Mononuclear cell (primary cell): ENCODE results near the gene LRP2. TPM values are rescaled to one million over a fixed set of nuclear protein-coding genes. Genes with fewer than 3 reads are reported as not detected.

Source experiments
- H3K27me3 ChIP-seq: 2 replicates; pipeline ENCODE4 v1.6.0; 2011; ENCODE audit warnings: low read length, control low read depth; ENCODE audit not compliant: insufficient read depth
- H3K4me1 ChIP-seq: 2 replicates; pipeline ENCODE4 v1.5.1; 2011; ENCODE audit warnings: mild to moderate bottlenecking, low read length, control low read depth; ENCODE audit not compliant: insufficient read depth
- H3K4me3 ChIP-seq: 2 replicates; pipeline ENCODE4 v1.5.1; 2011; ENCODE audit warnings: mild to moderate bottlenecking, low read length, moderate library complexity
- H3K9me3 ChIP-seq: 2 replicates; pipeline ENCODE4 v1.5.1; 2011; ENCODE audit warnings: low read depth, mild to moderate bottlenecking, control low read depth, low read length
- total RNA-seq: library from RNA; depleted of rRNA; stranded (reverse); fragments of >200 nt; gene quantifications from one replicate; pipeline ENCODE4 v1.2.3, GENCODE V29; 2012

Gene LRP2
- total RNA-seq, 1 donor, result not detected

DNA sequence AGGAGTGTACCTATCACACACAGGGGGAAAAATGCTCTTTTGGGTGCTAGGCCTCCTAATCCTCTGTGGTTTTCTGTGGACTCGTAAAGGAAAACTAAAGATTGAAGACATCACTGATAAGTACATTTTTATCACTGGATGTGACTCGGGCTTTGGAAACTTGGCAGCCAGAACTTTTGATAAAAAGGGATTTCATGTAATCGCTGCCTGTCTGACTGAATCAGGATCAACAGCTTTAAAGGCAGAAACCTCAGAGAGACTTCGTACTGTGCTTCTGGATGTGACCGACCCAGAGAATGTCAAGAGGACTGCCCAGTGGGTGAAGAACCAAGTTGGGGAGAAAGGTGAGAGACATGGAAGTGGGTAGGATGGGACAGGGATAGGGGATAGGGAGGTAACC is 280.8 kb downstream of the LRP2 start:
- Histone ChIP-seq H3K27me3 (no peaks in the 10 kb centered on the region), H3K4me1 (peaks cover 54% of the 10 kb centered on the region), H3K9me3 (no peaks in the 10 kb centered on the region), H3K4me3 (no peak overlapping the region)

GRCh38 chr2:169080250-169081069 is 281.9 kb downstream of the LRP2 start:
- no peaks in the 10 kb centered on the region for H3K9me3 ChIP-seq
- no peak overlapping the region for H3K4me3 ChIP-seq
- H3K4me1 ChIP-seq, result peaks cover 54% of the 10 kb centered on the region
- no peaks in the 10 kb centered on the region for H3K27me3 ChIP-seq

GRCh38 chr2:169077674-169078240 is 284.6 kb downstream of the LRP2 start:
- no peaks in the 10 kb centered on the region for H3K9me3 ChIP-seq
- H3K27me3 ChIP-seq, result no peaks in the 10 kb centered on the region
- no peak overlapping the region for H3K4me3 ChIP-seq
- peaks cover 67% of the 10 kb centered on the region for H3K4me1 ChIP-seq

Other genes with a start within 250 kb of the LRP2 start
- 0.21 TPM for gene BBS5, start 117.0 kb upstream of the LRP2 start, total RNA-seq
- gene KLHL41, start 147.2 kb upstream of the LRP2 start, total RNA-seq, result 0.10 TPM
- 8.1 TPM for gene FASTKD1, start 211.3 kb upstream of the LRP2 start, total RNA-seq
- gene PPIG, start 221.8 kb upstream of the LRP2 start, total RNA-seq, result 60.1 TPM